Progenitor cell of endocrine pancreas (in vitro differentiated cells): Measurements from ENCODE around the gene CMBL. TPM values are rescaled to one million over a fixed set of nuclear protein-coding genes. Genes with fewer than 3 reads are reported as not detected.

Experiments used
- DNase-seq: peaks from one replicate; pipeline ENCODE4 v3.0.0; 2021; ENCODE audit warnings: low spot score; ENCODE audit not compliant: unreplicated experiment
- H3K27ac Mint-ChIP-seq: 2 replicates; pipeline ENCODE4 v1.8.0; 2021; ENCODE audit warnings: mild to moderate bottlenecking, moderate library complexity, mixed read lengths
- H3K27me3 Mint-ChIP-seq: 2 replicates; pipeline ENCODE4 v1.8.0; 2021; ENCODE audit warnings: mixed read lengths
- H3K36me3 Mint-ChIP-seq: 2 replicates; pipeline ENCODE4 v1.8.0; 2022; ENCODE audit warnings: mixed read lengths; ENCODE audit not compliant: insufficient read depth
- H3K4me1 Mint-ChIP-seq: 2 replicates; pipeline ENCODE4 v1.8.0; 2021; ENCODE audit warnings: low read depth, mixed read lengths
- H3K4me3 Mint-ChIP-seq: 2 replicates; pipeline ENCODE4 v1.8.0; 2021; ENCODE audit warnings: low read depth, mild to moderate bottlenecking, moderate library complexity, mixed read lengths
- H3K9me3 Mint-ChIP-seq: 2 replicates; pipeline ENCODE4 v1.8.0; 2021; ENCODE audit warnings: low read depth, mixed read lengths
- total RNA-seq: library from RNA; stranded (reverse); gene quantifications from 2 replicates; pipeline ENCODE4 v1.2.1, GENCODE V29; 2021
- TF ChIP-seq, protein P1 (sequence below): fragments of 200-600 bp; sonication (generic); IDR thresholded peaks from one replicate; pipeline ENCODE4 v1.5.0; 2021; ENCODE audit warnings: antibody characterized with exemption, mild to moderate bottlenecking; ENCODE audit not compliant: unreplicated experiment

Gene CMBL
- total RNA-seq, 1 donor from 2014 or later, result 10.0 TPM

DNA sequence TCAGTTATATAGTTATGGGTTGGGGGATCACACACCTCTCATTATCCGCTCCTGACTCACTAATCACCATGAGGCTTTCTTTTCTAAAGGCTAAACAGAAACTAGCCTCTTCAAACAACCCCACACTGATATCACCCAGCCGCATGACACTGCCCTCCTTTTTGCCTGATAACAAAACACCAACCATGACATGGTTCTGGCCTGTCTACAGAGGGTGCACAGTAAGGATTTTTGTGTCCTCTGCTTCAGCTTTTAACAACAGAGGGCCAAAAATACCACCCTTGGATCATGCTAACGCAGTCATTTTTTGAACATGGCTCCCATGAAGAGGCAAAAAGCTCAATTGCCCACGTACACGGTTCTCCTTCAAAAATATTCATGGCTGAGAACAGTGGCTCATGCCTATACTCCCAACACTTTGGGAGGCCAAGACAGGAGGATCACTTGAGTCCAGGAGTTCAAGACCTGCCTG lies 4.0 kb downstream of the CMBL start:
- TF ChIP-seq, protein P1, sequence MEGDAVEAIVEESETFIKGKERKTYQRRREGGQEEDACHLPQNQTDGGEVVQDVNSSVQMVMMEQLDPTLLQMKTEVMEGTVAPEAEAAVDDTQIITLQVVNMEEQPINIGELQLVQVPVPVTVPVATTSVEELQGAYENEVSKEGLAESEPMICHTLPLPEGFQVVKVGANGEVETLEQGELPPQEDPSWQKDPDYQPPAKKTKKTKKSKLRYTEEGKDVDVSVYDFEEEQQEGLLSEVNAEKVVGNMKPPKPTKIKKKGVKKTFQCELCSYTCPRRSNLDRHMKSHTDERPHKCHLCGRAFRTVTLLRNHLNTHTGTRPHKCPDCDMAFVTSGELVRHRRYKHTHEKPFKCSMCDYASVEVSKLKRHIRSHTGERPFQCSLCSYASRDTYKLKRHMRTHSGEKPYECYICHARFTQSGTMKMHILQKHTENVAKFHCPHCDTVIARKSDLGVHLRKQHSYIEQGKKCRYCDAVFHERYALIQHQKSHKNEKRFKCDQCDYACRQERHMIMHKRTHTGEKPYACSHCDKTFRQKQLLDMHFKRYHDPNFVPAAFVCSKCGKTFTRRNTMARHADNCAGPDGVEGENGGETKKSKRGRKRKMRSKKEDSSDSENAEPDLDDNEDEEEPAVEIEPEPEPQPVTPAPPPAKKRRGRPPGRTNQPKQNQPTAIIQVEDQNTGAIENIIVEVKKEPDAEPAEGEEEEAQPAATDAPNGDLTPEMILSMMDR, result no peak
- Mint-ChIP-seq H3K4me1 (peaks cover 18% of the 10 kb centered on the region), H3K27me3 (peaks cover 5% of the 10 kb centered on the region), H3K9me3 (peaks cover 8% of the 10 kb centered on the region), H3K4me3 (no peak overlapping the region), H3K36me3 (peaks cover 5% of the 10 kb centered on the region), H3K27ac (no peak overlapping the region)
- no peak for DNase-seq

DNA sequence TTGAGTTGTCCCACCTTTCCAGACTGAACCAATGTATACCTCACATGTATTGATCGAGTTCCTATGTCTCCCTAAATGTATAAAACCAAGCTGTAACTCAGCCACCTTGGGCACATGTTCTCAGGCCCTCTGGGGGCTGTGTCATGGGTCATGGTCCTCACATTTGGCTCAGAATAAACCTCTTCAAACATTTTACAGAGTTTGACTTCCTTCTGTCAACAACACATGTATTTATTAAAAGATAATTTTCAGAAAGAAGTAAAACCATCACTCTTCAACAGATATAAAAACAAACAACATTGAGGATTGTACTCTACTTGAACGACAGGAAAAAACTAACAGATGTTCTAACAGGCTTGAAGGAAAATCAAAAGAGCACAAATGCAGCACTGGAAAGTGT lies 4.5 kb downstream of the CMBL start:
- Mint-ChIP-seq H3K9me3 (peaks cover 8% of the 10 kb centered on the region), H3K27ac (no peak overlapping the region), H3K4me3 (no peak overlapping the region), H3K4me1 (peaks cover 18% of the 10 kb centered on the region), H3K36me3 (peaks cover 5% of the 10 kb centered on the region), H3K27me3 (peaks cover 3% of the 10 kb centered on the region)
- TF ChIP-seq, protein P1, result no peak
- DNase-seq, result no peak

DNA sequence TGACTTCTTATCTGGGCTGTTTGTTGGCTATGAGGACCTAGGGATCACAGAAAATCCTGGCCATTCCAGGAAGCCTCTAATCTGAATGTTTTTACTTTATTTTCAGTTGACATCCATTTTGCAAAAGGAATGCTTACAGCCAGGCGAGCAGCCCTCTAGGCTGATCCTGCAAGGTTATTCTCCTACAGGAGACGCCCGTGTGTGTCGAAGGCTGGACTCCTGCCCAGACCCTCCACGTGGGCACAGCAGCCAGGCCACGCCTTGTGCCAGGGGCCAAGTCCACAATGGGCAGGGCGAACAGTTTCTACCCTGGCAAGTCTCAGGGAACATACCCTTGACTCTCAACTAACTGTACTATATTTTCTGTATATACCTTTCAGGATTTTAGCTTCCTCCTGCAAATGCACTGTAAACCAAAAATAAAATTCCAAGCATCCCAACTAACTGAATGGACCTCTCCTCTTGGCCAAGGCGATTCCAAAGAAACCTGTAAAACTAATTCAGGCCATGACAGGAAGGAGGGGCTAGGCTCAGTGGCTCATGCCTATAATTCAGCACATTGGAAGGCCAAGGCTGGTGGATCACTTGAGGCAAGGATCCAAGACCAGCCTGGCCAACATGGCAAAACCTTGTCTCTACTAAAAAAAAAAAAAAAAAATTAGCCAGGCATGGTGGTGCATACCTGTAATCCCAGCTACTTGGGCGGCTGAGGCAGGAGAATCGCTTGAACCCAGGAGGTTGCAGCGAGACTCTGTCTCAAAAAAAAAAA lies 5.7 kb downstream of the CMBL start:
- H3K4me1 Mint-ChIP-seq, result peaks cover 21% of the 10 kb centered on the region
- peaks cover 8% of the 10 kb centered on the region for H3K9me3 Mint-ChIP-seq
- H3K36me3 Mint-ChIP-seq, result peaks cover 5% of the 10 kb centered on the region
- H3K4me3 Mint-ChIP-seq, result no peak overlapping the region
- DNase-seq, result no peak
- H3K27me3 Mint-ChIP-seq, result peaks cover 3% of the 10 kb centered on the region
- H3K27ac Mint-ChIP-seq, result no peak overlapping the region
- TF ChIP-seq, protein P1, result no peak

DNA sequence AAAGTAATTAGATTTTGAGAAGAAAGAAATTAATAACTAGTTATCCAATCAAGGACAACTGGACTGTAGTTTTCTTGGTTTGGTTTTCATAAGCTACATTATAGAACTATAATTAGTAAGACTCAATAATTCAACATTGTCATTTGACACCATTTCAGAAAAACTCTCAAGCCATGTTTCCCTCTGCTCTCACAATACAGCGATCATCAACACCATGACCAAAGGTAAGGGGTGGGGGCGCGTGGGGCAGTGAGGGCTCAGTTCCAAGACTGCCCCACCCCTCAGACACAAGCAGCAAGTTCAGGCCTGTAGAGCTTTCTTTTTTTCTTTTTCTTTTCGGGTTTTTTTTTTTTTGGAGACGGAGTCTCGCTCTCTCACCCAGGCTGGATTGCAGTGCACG lies 6.4 kb downstream of the CMBL start:
- TF ChIP-seq, protein P1, result no peak
- Mint-ChIP-seq H3K27ac (no peak overlapping the region), H3K4me3 (no peak overlapping the region), H3K9me3 (peaks cover 8% of the 10 kb centered on the region), H3K36me3 (peaks cover 5% of the 10 kb centered on the region), H3K27me3 (no peaks in the 10 kb centered on the region), H3K4me1 (peaks cover 17% of the 10 kb centered on the region)
- DNase-seq, result no peak

DNA sequence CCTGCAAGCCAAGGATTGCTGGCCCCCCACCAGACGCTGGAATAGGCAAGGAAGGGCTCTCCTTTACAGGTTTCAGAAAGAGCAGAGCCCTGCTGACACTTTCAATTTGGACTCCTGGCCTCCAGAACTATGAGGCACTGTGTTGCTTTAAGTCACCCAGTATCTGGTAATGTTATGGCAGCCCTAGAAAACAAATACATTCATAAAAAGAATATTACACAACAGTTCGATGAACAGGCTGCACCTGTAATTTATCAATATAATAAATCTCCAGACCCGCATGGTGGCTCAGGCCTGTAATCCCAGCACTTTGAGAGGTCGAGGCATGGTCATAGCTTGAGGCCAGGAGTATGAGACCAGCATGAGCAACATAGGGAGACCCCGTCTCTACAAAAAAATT lies 7.5 kb downstream of the CMBL start:
- Mint-ChIP-seq H3K4me3 (no peak overlapping the region), H3K4me1 (peaks cover 14% of the 10 kb centered on the region), H3K36me3 (peaks cover 5% of the 10 kb centered on the region), H3K9me3 (peaks cover 8% of the 10 kb centered on the region), H3K27ac (no peak overlapping the region), H3K27me3 (no peaks in the 10 kb centered on the region)
- TF ChIP-seq, protein P1, result no peak
- no peak for DNase-seq
